ENCODE results near the gene CST5.
"Not testable (repeated sequence)": the region's sequence is repeated elsewhere in the genome, so short reads cannot be mapped to it uniquely, and the experiment has no call there.

Gene CST5

DNA sequence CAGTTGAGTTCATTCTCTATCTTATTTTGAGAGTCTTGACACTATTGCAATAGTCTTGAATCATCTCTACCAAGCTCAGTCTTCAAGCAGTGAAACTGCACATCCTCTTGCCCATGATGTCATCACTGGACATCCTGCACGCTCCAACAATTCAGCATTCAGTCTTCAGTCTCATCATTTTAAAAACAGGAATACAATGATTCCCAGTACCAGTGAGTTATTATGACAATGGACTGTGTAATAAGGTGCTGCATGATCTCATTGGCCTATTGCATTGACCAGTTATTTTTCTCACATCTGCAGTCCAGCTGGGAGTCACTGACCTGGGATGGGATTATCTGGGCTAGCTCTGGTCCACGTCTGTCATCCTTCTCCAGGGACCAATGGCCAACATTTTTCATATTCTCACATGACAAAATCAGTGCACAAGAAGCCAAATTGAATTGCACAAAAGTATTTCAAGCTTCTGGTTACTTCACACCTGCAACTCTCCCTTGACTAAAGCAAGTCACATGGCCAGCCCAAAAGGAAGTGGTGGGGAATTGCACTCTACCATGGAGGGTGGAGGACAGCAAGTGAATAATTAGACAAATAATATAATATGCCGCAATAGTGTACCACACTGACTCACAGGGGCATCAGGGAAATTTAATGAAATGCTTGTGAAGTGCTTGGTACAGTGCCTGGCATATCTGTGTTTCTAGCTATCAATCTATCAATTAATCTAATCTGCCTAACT lies 46.6 kb downstream of the CST5 start:
- DNase-seq, result no peak

DNA sequence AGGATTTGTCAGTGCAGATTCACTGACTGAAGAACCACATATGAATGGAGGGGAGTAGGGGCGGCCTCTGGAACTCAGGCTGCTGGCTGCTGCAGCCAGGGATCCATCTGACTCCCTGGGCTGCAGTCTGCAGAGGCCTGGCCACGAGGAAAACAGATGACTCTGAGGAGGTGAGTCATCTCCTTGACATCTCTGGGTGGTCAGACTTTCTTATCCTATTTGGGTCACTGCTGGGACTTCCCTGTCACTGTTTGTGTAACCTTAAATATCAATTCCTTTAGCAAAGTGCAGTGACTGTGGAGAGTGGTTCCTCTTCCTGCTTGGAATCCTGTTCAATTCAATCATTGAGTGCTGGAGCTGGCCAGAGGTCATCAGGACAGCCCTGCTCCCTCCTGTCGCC lies 47.6 kb downstream of the CST5 start:
- DNase-seq, result not testable (repeated sequence)

DNA sequence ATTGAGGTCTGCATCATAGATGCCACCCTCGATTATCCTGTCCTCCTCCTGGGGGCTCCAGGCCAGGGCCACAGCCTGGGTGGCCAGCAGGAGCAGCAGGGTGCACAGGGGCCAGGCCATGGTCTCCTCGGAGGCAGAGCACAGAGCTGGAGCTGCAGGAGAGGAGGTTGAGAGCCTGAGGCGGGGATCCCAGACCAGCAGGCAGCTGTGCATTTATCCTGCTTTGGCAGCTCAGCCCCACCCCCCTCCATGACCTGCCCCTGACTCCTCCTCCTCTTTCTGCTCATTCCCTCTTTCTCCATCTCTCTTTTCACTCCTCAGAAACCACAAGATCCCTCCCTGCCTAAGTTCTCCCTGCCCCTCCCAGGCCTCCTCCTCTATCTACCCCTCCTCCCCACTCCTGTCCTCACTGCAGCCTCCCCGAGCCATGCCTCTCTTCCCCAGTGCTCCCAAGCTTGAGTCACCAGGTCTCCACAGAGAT lies 53.0 kb downstream of the CST5 start, which contains the start of gene CST2:
CST2 (minus strand) TSS at position 189 of the 481 bp plus-strand sequence; CDS start at position 120, 69 bp downstream.
- DNase-seq, result no peak

Measured in NCI-H187 treated with DMSO at 0.1 percent for 48 hours (cell line).